ENCODE measurements around the gene ZSCAN32.

- TF ChIP-seq EZH2 (IDR thresholded peaks at IDR 0.05) = no peak
- TF ChIP-seq EZH2phosphoT487 (IDR thresholded peaks at IDR 0.05; ENCODE audit: borderline replicate concordance) = no peak
- TF ChIP-seq CTCF (IDR thresholded peaks at IDR 0.05 in 2 of 3, conservative IDR thresholded peaks at IDR 0.05 in 1 of 3; ENCODE audit: borderline replicate concordance in 1 of 3, insufficient read depth in 1 of 3, low read depth in 2 of 3, low read length in 2 of 3) = no peak
- TF ChIP-seq REST (IDR thresholded peaks at IDR 0.05; ENCODE audit: low read depth) = no peak
- no peak for TF ChIP-seq POLR2A (IDR thresholded peaks at IDR 0.05; ENCODE audit: borderline replicate concordance, extremely low read depth, insufficient read depth, insufficient read length)
Observed at GRCh38 chr16:3355589-3355988, 45.2 kb downstream of the ZSCAN32 start, which contains the start of gene OR2C1.

Measured in HCT116 (cell line).